Measurements from ENCODE around the gene TECPR2. TPM values are rescaled to one million over a fixed set of nuclear protein-coding genes. Genes with fewer than 3 reads are reported as not detected.

TECPR2 gene
- polyA plus RNA-seq, 1 experiment = 12.4 TPM

DNA sequence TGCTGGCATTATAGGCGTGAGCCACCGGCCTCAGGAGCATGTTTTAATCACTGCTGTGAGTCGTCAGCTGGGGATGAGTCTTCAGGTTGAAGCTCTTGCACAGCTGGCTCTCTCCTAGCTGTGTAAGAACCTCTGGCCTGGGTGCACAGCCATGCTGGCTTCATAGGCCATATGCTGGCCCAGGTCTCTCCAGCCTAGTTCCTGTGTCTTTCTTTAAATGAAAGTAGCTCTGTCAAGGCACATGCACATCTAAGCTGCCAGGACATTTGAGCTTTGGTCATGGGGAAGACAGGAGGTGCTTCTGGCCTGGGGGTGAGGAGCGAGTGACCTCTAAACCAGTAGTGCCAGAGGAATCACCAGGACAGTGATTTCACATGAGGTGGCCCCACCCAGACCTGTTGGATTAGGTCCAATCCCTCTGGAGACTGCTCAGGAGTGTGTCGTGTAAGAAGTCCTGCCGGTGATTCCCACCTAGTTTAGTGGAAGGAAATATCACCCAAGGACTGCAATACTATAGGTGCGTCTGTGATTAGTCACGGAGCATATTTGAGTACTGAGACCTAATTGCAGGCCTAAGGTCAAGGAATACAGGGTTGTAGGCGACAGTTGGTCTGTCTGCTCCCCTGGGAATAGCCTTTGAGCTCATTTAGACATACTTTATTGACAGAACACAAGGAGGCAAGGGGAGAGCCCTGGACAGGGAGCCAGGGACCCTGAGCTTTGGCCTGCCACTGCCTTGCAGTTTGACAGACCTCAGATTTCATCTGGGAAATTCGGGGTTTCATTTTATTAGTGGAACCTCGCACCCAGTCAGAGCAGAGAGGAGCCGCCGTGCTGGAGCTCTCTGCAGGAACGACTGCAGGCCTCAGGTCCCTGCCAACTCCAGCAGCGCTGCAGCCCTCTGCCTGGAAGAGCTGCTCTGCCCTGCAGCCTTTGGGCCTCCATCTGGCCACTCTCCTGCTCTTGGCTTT is 79.8 kb downstream of the TECPR2 start:
- TF ChIP-seq, protein P1, sequence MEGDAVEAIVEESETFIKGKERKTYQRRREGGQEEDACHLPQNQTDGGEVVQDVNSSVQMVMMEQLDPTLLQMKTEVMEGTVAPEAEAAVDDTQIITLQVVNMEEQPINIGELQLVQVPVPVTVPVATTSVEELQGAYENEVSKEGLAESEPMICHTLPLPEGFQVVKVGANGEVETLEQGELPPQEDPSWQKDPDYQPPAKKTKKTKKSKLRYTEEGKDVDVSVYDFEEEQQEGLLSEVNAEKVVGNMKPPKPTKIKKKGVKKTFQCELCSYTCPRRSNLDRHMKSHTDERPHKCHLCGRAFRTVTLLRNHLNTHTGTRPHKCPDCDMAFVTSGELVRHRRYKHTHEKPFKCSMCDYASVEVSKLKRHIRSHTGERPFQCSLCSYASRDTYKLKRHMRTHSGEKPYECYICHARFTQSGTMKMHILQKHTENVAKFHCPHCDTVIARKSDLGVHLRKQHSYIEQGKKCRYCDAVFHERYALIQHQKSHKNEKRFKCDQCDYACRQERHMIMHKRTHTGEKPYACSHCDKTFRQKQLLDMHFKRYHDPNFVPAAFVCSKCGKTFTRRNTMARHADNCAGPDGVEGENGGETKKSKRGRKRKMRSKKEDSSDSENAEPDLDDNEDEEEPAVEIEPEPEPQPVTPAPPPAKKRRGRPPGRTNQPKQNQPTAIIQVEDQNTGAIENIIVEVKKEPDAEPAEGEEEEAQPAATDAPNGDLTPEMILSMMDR (IDR thresholded peaks at IDR 0.05; ENCODE audit: low read depth, low read length) = no peak
- CTCF ChIA-PET = no interaction called here
- no peak overlapping the region for H3K4me3 ChIP-seq (ENCODE audit: low read depth, low read length)
- POLR2A ChIA-PET = no interaction called here
- DNase-seq (ENCODE audit: low read depth, low spot score) = no peak
- H3K27me3 ChIP-seq (ENCODE audit: control insufficient read depth, insufficient read depth, low read length) = no peaks in the 10 kb centered on the region
- no peaks in the 10 kb centered on the region for H3K9me3 ChIP-seq (ENCODE audit: control insufficient read depth, insufficient read depth, low read length)
- no peak overlapping the region for H3K27ac ChIP-seq (ENCODE audit: low read depth, low read length)

DNA sequence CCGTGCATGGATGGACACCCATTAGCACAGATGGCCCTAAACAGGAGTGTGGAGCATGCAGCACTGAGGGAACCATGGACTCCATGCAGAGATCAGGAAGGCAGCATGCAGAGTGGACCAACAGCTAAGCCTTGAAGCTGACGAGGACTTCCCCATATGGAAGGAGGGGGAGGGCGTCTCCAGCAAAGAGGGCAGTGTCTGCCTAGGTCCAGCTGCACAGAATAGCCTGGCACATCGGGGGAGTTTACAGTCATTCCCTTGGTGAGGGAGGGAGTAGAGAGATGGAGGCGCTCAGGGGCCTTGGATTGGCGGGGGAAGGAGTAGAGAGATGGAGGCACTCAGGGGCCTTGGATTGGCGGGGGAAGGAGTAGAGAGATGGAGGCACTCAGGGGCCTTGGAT is 82.3 kb downstream of the TECPR2 start:
- no peak for DNase-seq (ENCODE audit: low read depth, low spot score)
- ChIA-PET POLR2A (no interaction called here), CTCF (no interaction called here)
- Histone ChIP-seq H3K27me3 (ENCODE audit: control insufficient read depth, insufficient read depth, low read length) (no peaks in the 10 kb centered on the region), H3K9me3 (ENCODE audit: control insufficient read depth, insufficient read depth, low read length) (no peaks in the 10 kb centered on the region), H3K4me3 (ENCODE audit: low read depth, low read length) (no peak overlapping the region), H3K27ac (ENCODE audit: low read depth, low read length) (no peak overlapping the region)
- TF ChIP-seq, protein P1 (IDR thresholded peaks at IDR 0.05; ENCODE audit: low read depth, low read length) = no peak

DNA sequence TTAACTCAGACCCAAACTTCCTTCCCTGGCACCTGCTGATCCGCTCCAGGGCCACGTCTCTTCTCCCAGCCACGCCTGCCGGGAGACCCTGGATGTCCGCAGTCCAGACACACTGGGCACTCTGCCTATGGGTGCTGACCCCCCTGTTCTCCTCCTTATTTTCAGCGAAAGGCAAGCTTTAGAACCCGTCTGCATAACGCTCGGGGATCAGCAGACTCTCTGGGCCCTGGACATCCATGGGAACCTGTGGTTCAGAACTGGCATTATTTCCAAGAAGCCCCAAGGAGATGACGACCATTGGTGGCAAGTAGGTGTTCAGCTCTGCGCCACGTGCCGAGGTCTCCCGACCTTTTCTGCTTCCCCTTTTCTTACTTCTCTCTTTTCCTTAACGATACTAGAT is 82.9 kb downstream of the TECPR2 start:
- Histone ChIP-seq H3K27ac (ENCODE audit: low read depth, low read length) (no peak overlapping the region), H3K4me3 (ENCODE audit: low read depth, low read length) (no peak overlapping the region), H3K27me3 (ENCODE audit: control insufficient read depth, insufficient read depth, low read length) (no peaks in the 10 kb centered on the region), H3K9me3 (ENCODE audit: control insufficient read depth, insufficient read depth, low read length) (no peaks in the 10 kb centered on the region; the same call in 1 of the 2 replicates)
- TF ChIP-seq, protein P1 (IDR thresholded peaks at IDR 0.05; ENCODE audit: low read depth, low read length) = no peak
- ChIA-PET CTCF (no interaction called here), POLR2A (no interaction called here)
- no peak for DNase-seq (ENCODE audit: low read depth, low spot score)

DNA sequence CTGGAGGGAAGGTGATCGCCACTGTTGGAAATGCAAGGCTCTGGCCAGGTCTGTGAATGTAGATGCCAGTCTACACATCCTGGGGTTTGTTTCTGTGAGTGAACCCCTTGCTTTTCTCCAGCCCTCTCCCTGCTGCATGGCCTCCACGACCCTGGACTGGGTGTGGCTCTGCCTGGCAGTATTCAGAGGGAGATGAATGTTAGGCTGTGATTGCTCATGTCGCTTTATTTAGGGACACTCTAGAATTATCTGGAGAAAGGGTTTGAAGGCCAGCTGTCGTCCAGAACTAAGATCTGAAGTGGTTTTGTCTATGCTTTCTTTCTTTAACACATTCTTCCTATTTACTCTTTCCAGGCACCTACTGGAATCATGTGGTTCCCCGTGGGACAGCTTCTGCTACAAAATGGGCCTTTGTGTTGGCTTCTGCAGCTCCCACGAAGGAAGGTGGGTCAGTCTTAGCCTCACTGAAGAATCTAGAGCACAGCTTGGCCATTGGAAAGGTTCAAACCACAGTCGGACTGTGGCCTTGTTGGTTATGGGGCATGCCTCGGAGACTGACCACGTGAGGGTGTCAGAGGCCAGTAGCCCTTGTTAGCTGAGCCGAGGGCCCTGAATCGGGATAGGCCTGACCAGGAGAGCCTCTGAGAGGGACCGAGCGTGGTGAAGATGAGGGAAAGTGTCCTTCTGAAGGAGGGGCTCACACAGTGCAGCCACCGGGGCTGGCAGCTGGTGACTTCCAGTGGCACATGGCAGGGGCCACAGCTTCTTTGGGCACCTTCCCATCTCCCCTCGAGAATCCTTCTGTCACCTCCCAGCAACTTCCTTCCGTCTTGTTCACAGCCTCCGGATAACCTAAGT is 87.7 kb downstream of the TECPR2 start:
- Histone ChIP-seq H3K27me3 (ENCODE audit: control insufficient read depth, insufficient read depth, low read length) (no peaks in the 10 kb centered on the region), H3K4me3 (ENCODE audit: low read depth, low read length) (no peak overlapping the region), H3K9me3 (ENCODE audit: control insufficient read depth, insufficient read depth, low read length) (no peaks in the 10 kb centered on the region; the same call in 1 of the 2 replicates), H3K27ac (ENCODE audit: low read depth, low read length) (no peak overlapping the region)
- TF ChIP-seq, protein P1 (IDR thresholded peaks at IDR 0.05; ENCODE audit: low read depth, low read length) = no peak
- ChIA-PET POLR2A (interaction anchor here (0.6 kb wide), 1 partner anchor 38 kb away, joined by 7 read pairs; no protein-coding TSS in a partner anchor), CTCF (interaction anchor here (1.8 kb wide), 1 partner anchor 12 kb away, joined by 7 read pairs; no protein-coding TSS in a partner anchor)
- no peak for DNase-seq (ENCODE audit: low read depth, low spot score)
